ENCODE data around the gene GNE. TPM values are rescaled to one million over a fixed set of nuclear protein-coding genes. Genes with fewer than 3 reads are reported as not detected.

GNE gene
- total RNA-seq, 1 experiment from 2014 or later, result 8.4 TPM

GRCh38 chr9:36292641-36293040 lies 34.4 kb upstream of the GNE start:
- H3K9ac ChIP-seq (ENCODE audit: low read length), result no peak overlapping the region
- DNase-seq (ENCODE audit: low read depth, low spot score), result no peak
- H2AFZ ChIP-seq (ENCODE audit: low read depth, low read length, poor library complexity, severe bottlenecking), result no peak overlapping the region
- no peaks in the 10 kb centered on the region for H3K79me2 ChIP-seq (ENCODE audit: insufficient read depth, low read length)
- ChIA-PET RAD21 (ENCODE audit: low non-redundant PET in 1 of 2, low total read pairs in 2 of 2, uncharacterized antibody in 2 of 2, unreplicated experiment in 2 of 2) (no interaction called here), POLR2A (no interaction called here), CTCF (no interaction called here)
- no peak overlapping the region for H3K4me3 ChIP-seq (replicated peaks in 1 of 2; ENCODE audit: low read depth in 1 of 2, low read length in 2 of 2)
- TF ChIP-seq JUND (IDR thresholded peaks at IDR 0.05), result no peak
- TF ChIP-seq TCF7L2 (IDR thresholded peaks at IDR 0.05; ENCODE audit: borderline replicate concordance, extremely low read depth, insufficient read depth, insufficient read length), result no peak
- TF ChIP-seq FOSL1 (IDR thresholded peaks at IDR 0.05; ENCODE audit: low read depth), result no peak
- H3K4me2 ChIP-seq (ENCODE audit: low read length), result no peak overlapping the region
- H3K27me3 ChIP-seq (ENCODE audit: insufficient read depth, low read length), result no peaks in the 10 kb centered on the region
- H4K20me1 ChIP-seq (ENCODE audit: insufficient read depth), result no peaks in the 10 kb centered on the region
- no peak overlapping the region for H3K27ac ChIP-seq (ENCODE audit: low read depth, low read length)
- no peak for ATAC-seq
- BruUV-seq (replicated peaks), result no TSS peak
- H3K9me3 ChIP-seq (ENCODE audit: control insufficient read depth in 1 of 2, insufficient read depth in 1 of 2, low read depth in 1 of 2, low read length in 2 of 2), result no peaks in the 10 kb centered on the region
- intact Hi-C loops (cut with micrococcal nuclease), result no loop called here
- H3K4me1 ChIP-seq (ENCODE audit: control insufficient read depth in 1 of 2, insufficient read depth in 2 of 2, low read length in 2 of 2), result peaks cover 9 to 25% of the 10 kb centered on the region in 2 experiments
- no peaks in the 10 kb centered on the region for H3K36me3 ChIP-seq (ENCODE audit: control insufficient read depth in 1 of 2, insufficient read depth in 2 of 2, low read length in 2 of 2)
- H3K9me2 ChIP-seq (ENCODE audit: insufficient read depth), result no peaks in the 10 kb centered on the region

- no peaks in the 10 kb centered on the region for H4K20me1 ChIP-seq (ENCODE audit: insufficient read depth)
- intact Hi-C loops (cut with micrococcal nuclease), result no loop called here
- ATAC-seq (no peak), DNase-seq (ENCODE audit: low read depth, low spot score) (no peak)
- H3K9ac ChIP-seq (ENCODE audit: low read length), result no peak overlapping the region
- no peaks in the 10 kb centered on the region for H3K9me2 ChIP-seq (ENCODE audit: insufficient read depth)
- no peaks in the 10 kb centered on the region for H3K27me3 ChIP-seq (ENCODE audit: insufficient read depth, low read length)
- H2AFZ ChIP-seq (ENCODE audit: low read depth, low read length, poor library complexity, severe bottlenecking), result no peak overlapping the region
- H3K9me3 ChIP-seq (ENCODE audit: control insufficient read depth in 1 of 2, insufficient read depth in 1 of 2, low read depth in 1 of 2, low read length in 2 of 2), result no peaks in the 10 kb centered on the region
- ChIA-PET POLR2A (no interaction called here), RAD21 (ENCODE audit: low non-redundant PET in 1 of 2, low total read pairs in 2 of 2, uncharacterized antibody in 2 of 2, unreplicated experiment in 2 of 2) (no interaction called here), CTCF (no interaction called here)
- H3K27ac ChIP-seq (ENCODE audit: low read depth, low read length), result no peak overlapping the region
- peaks cover 0 to 9% of the 10 kb centered on the region in 2 experiments; a peak in 1 of 4 replicates for H3K4me1 ChIP-seq (ENCODE audit: control insufficient read depth in 1 of 2, insufficient read depth in 2 of 2, low read length in 2 of 2)
- TF ChIP-seq SP1 (IDR thresholded peaks at IDR 0.05; ENCODE audit: low read depth), result no peak
- no TSS peak for BruUV-seq (replicated peaks)
- H3K4me3 ChIP-seq (replicated peaks in 1 of 2; ENCODE audit: low read depth in 1 of 2, low read length in 2 of 2), result no peak overlapping the region
- no peaks in the 10 kb centered on the region for H3K79me2 ChIP-seq (ENCODE audit: insufficient read depth, low read length)
- no peaks in the 10 kb centered on the region for H3K36me3 ChIP-seq (ENCODE audit: control insufficient read depth in 1 of 2, insufficient read depth in 2 of 2, low read length in 2 of 2)
- no peak overlapping the region for H3K4me2 ChIP-seq (ENCODE audit: low read length)
These were observed 32.7 kb upstream of the GNE start for GRCh38 chr9:36290996-36291395.
